Smooth muscle cell (in vitro differentiated cells): ENCODE results near the gene HCRTR1. TPM values are rescaled to one million over a fixed set of nuclear protein-coding genes. Genes with fewer than 3 reads are reported as not detected.

Experiments
- DNase-seq: peaks from one replicate; lab custom pipeline; 2025; ENCODE audit not compliant: unreplicated experiment; lab: John Stamatoyannopoulos, UW
- H2AFZ ChIP-seq: fragments of 200-600 bp; sonication (generic); 2 replicates; pipeline ENCODE4 v1.6.0; 2016; ENCODE audit warnings: antibody characterized with exemption, low read depth, mild to moderate bottlenecking
- H3F3A ChIP-seq: fragments of 200-600 bp; sonication (generic); 2 replicates; pipeline ENCODE4 v1.6.0; 2017; ENCODE audit warnings: antibody characterized with exemption, low read depth
- H3K27ac ChIP-seq: fragments of 200-600 bp; sonication (generic); 2 replicates; pipeline ENCODE4 v1.5.1; 2016; ENCODE audit warnings: low read depth, mild to moderate bottlenecking
- H3K27me3 ChIP-seq: fragments of 200-600 bp; sonication (generic); 2 replicates; pipeline ENCODE4 v1.6.1; 2016; ENCODE audit warnings: low read depth, mild to moderate bottlenecking
- H3K36me3 ChIP-seq: fragments of 200-600 bp; sonication (generic); 2 replicates; pipeline ENCODE4 v1.5.1; 2016; ENCODE audit warnings: low read depth
- H3K4me1 ChIP-seq: fragments of 200-600 bp; sonication (generic); 2 replicates; pipeline ENCODE4 v1.5.1; 2016; ENCODE audit warnings: low read depth
- H3K4me2 ChIP-seq: fragments of 200-600 bp; sonication (generic); 2 replicates; pipeline ENCODE4 v1.6.0; 2016; ENCODE audit warnings: mild to moderate bottlenecking
- H3K4me3 ChIP-seq: fragments of 200-600 bp; sonication (generic); 2 replicates; pipeline ENCODE4 v1.5.1; 2016; ENCODE audit warnings: mild to moderate bottlenecking
- H3K79me2 ChIP-seq: fragments of 200-600 bp; sonication (generic); 2 replicates; pipeline ENCODE4 v1.6.0; 2016; ENCODE audit warnings: low read depth, mild to moderate bottlenecking
- H3K9ac ChIP-seq: fragments of 200-600 bp; sonication (generic); 2 replicates; pipeline ENCODE4 v1.6.0; 2016; ENCODE audit warnings: low read depth
- H3K9me3 ChIP-seq: fragments of 200-600 bp; sonication (generic); replicated peaks from 2 replicates; pipeline ENCODE4 v1.5.1; 2016; ENCODE audit warnings: low read depth
- H4K20me1 ChIP-seq: fragments of 200-600 bp; sonication (generic); 2 replicates; pipeline ENCODE4 v1.6.0; 2016; ENCODE audit warnings: low read depth
- WGBS: methylation state at CpG from one replicate; pipeline ENCODE4 v1.1.7; 2016; ENCODE audit warnings: low lambda C conversion rate; 5-methylcytosine and 5-hydroxymethylcytosine counted together
- polyA plus RNA-seq: library from polyadenylated mRNA; unstranded; fragments of >200 nt; fragmentation: Nextera tagmentation; extraction: Ambion mirVana; gene quantifications from 2 replicates; pipeline ENCODE4 v1.2.1, GENCODE V29; 2016
- total RNA-seq: library from RNA; depleted of rRNA; stranded (reverse); fragments of >200 nt; gene quantifications from 2 replicates; pipeline ENCODE4 v1.2.3, GENCODE V29; 2014
- TF ChIP-seq, protein P1 (sequence below): fragments of 200-600 bp; sonication (generic); IDR thresholded peaks from 2 replicates; pipeline ENCODE4 v1.5.1; 2017; ENCODE audit warnings: borderline replicate concordance, mild to moderate bottlenecking, antibody characterized with exemption; ENCODE audit not compliant: insufficient read depth, poor library complexity, severe bottlenecking

Gene HCRTR1
- total and polyA plus RNA-seq, 2 experiments from 2014 or later = 2.0 TPM; not detected in 1

DNA sequence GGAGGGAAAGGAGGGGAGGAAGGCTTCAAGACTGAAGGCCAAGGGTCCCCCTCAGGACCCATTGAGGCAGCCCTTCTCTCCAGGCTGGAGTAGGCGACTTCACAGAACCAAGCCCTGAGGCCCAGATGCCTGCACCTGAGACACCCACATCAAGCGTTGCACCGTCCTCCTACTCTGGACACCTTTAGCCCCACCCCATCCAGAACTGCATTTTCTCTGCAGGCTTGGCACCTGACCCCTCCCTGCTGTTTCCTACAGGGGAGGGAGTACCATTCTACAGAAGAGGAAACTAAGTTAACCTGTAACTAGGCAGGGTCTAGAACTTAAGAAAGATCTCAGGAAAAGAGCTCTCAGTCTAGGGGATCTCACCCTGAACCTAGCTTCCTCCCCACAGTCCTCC, 15.2 kb downstream of the HCRTR1 start:
- H3K36me3 ChIP-seq = no peaks in the 10 kb centered on the region
- H4K20me1 ChIP-seq = peaks cover 44% of the 10 kb centered on the region
- no peak overlapping the region for H2AFZ ChIP-seq
- TF ChIP-seq, protein P1, sequence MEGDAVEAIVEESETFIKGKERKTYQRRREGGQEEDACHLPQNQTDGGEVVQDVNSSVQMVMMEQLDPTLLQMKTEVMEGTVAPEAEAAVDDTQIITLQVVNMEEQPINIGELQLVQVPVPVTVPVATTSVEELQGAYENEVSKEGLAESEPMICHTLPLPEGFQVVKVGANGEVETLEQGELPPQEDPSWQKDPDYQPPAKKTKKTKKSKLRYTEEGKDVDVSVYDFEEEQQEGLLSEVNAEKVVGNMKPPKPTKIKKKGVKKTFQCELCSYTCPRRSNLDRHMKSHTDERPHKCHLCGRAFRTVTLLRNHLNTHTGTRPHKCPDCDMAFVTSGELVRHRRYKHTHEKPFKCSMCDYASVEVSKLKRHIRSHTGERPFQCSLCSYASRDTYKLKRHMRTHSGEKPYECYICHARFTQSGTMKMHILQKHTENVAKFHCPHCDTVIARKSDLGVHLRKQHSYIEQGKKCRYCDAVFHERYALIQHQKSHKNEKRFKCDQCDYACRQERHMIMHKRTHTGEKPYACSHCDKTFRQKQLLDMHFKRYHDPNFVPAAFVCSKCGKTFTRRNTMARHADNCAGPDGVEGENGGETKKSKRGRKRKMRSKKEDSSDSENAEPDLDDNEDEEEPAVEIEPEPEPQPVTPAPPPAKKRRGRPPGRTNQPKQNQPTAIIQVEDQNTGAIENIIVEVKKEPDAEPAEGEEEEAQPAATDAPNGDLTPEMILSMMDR = no peak
- peaks cover 11% of the 10 kb centered on the region for H3F3A ChIP-seq
- H3K4me3 ChIP-seq = no peak overlapping the region
- peaks cover 13% of the 10 kb centered on the region for H3K4me1 ChIP-seq
- H3K4me2 ChIP-seq = no peak overlapping the region
- no peak overlapping the region for H3K27ac ChIP-seq
- H3K79me2 ChIP-seq = peaks cover 24% of the 10 kb centered on the region
- H3K27me3 ChIP-seq = no peaks in the 10 kb centered on the region
- no peak overlapping the region for H3K9ac ChIP-seq
- no peak for DNase-seq
- WGBS = 93% methylated on average over 3 of the region's 3 CpGs
- no peaks in the 10 kb centered on the region for H3K9me3 ChIP-seq

DNA sequence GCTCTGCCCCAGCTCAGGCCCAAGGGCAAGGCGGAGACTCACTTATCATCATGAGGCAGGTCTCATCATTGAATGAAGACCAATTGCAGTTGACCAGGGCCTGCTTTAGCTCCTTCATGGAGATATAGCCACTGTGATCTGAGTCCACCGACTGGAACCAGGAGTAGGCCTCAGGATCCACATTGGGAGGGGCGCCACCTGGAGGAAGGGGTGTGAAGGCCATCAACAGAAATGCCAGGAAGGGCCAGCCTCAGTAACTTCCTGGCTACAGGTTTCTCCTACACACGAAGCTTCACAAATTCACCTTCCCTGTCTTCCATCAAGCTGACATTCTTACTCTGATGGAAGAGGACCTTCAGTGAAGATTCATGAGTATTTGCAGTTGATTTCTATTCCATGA, 15.6 kb downstream of the HCRTR1 start:
- H4K20me1 ChIP-seq = peaks cover 46% of the 10 kb centered on the region
- no peaks in the 10 kb centered on the region for H3K36me3 ChIP-seq
- H3K9ac ChIP-seq = no peak overlapping the region
- peaks cover 7% of the 10 kb centered on the region for H3F3A ChIP-seq
- TF ChIP-seq, protein P1 = peak; percentile 35
- H3K27ac ChIP-seq = no peak overlapping the region
- no peak overlapping the region for H3K4me2 ChIP-seq
- H2AFZ ChIP-seq = no peak overlapping the region
- H3K27me3 ChIP-seq = no peaks in the 10 kb centered on the region
- no peaks in the 10 kb centered on the region for H3K9me3 ChIP-seq
- 79% methylated on average over 4 of the region's 4 CpGs for WGBS
- no peak overlapping the region for H3K4me3 ChIP-seq
- no peak for DNase-seq
- peaks cover 29% of the 10 kb centered on the region for H3K79me2 ChIP-seq
- H3K4me1 ChIP-seq = peaks cover 11% of the 10 kb centered on the region

DNA sequence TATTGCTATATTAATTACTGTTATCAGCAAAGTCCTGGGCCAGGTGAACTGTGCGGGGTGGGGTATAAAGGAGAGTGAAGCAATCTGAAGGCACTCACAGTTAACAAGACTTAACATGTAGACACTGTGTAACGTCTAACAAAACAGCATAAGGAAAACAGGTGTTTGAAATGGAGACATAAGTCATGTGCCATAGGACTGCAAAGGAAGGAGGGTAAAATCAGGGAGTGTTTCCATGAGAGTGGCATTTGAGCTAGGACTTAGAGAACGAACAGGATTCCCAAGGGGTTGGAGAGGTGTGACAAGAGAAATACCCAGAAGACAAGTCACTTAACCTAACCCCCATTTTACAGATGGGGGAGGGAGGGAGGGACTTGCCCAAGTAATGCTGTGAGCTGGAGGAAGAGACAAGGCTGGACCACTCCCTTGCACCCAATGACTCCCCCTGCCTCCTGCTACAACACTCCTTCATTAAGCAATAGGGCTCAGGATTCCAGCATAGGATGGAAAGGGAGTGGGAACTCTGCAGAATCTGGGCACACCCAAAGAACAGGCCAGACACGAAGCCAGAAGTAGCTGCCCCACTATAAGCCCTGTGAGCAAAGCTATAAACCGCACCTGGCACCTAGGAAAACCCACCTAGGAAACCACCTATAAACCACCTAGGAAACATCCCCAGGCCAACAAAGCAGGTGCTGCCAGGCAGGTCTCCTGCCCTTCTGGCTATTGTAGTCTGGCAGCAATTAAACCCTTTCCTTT, 20.6 kb downstream of the HCRTR1 start:
- H3K27me3 ChIP-seq = no peaks in the 10 kb centered on the region
- H3K4me1 ChIP-seq = peaks cover 8% of the 10 kb centered on the region
- H3K79me2 ChIP-seq = peaks cover 57% of the 10 kb centered on the region
- WGBS = 85% methylated on average over 5 of the region's 5 CpGs
- no peak overlapping the region for H2AFZ ChIP-seq
- H3K9ac ChIP-seq = no peak overlapping the region
- peaks cover 48% of the 10 kb centered on the region for H4K20me1 ChIP-seq
- H3K4me3 ChIP-seq = no peak overlapping the region
- DNase-seq = no peak
- peaks cover 20% of the 10 kb centered on the region for H3F3A ChIP-seq
- peak overlapping the region; percentile 81 for H3K27ac ChIP-seq
- no peaks in the 10 kb centered on the region for H3K9me3 ChIP-seq
- no peak overlapping the region for H3K4me2 ChIP-seq
- no peaks in the 10 kb centered on the region for H3K36me3 ChIP-seq
- TF ChIP-seq, protein P1 = no peak

DNA sequence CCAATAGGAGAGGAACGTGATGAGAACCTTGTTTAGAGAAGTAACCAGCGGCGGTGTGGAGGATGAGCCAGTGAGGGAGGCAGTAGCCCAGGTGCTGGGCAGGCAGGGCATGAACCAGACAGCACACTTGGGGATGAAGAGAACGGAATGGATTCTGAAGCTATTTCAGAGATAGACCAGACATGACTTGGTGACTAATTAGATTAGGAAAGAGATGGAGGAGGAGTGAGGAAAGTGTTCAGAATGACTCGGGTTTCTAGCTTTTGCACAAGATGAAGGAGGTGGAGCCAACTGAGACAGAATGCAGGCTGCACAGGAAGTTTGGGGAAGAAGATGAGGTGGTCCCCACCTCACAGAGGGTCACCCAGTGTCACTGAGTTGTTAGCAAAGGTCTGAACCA, 22.1 kb downstream of the HCRTR1 start:
- Histone ChIP-seq H3F3A (peaks cover 20% of the 10 kb centered on the region), H3K9ac (no peak overlapping the region), H3K4me3 (no peak overlapping the region), H3K36me3 (no peaks in the 10 kb centered on the region), H4K20me1 (peaks cover 44% of the 10 kb centered on the region), H3K27ac (peak overlapping the region; percentile 81), H2AFZ (no peak overlapping the region), H3K79me2 (peaks cover 70% of the 10 kb centered on the region), H3K9me3 (no peaks in the 10 kb centered on the region), H3K4me1 (peaks cover 16% of the 10 kb centered on the region), H3K27me3 (no peaks in the 10 kb centered on the region), H3K4me2 (peak overlapping the region; percentile 71)
- TF ChIP-seq, protein P1 = no peak
- DNase-seq = no peak
- WGBS = 41% methylated on average over 5 of the region's 5 CpGs
